Forelimb muscle (tissue), 1 donor: ENCODE measurements around the gene CD4. TPM values are rescaled to one million over a fixed set of nuclear protein-coding genes. Genes with fewer than 3 reads are reported as not detected.

Experiments used
- DNase-seq: peaks from one replicate; pipeline ENCODE4 v3.0.0-alpha.2; 2013; ENCODE audit warnings: low read depth
- polyA plus RNA-seq: library from polyadenylated mRNA; unstranded; fragments of 120-200 nt; gene quantifications from one replicate; pipeline ENCODE4 v1.2.1, GENCODE V29; 2013; ENCODE audit not compliant: insufficient read length

Gene CD4
- polyA plus RNA-seq, 1 donor: 5.6 TPM

GRCh38 chr12:6778217-6778573, 11.1 kb upstream of the CD4 start:
- DNase-seq: no peak

GRCh38 chr12:6778574-6779550, 10.5 kb upstream of the CD4 start:
- peak; percentile 87 for DNase-seq

- no peak for DNase-seq
Observed at GRCh38 chr12:6779708-6780432, 9.5 kb upstream of the CD4 start.

GRCh38 chr12:6780573-6780972, 8.8 kb upstream of the CD4 start:
- DNase-seq: no peak

GRCh38 chr12:6782119-6782518, 7.2 kb upstream of the CD4 start:
- no peak for DNase-seq

- no peak for DNase-seq
Observed at GRCh38 chr12:6782850-6783566, 6.3 kb upstream of the CD4 start.

- DNase-seq: no peak
Observed at GRCh38 chr12:6783828-6784227, 5.5 kb upstream of the CD4 start.

GRCh38 chr12:6784296-6784695, 5.0 kb upstream of the CD4 start:
- no peak for DNase-seq

- DNase-seq: no peak
Observed at GRCh38 chr12:6784761-6785160, 4.6 kb upstream of the CD4 start.

GRCh38 chr12:6786416-6787094, 2.8 kb upstream of the CD4 start:
- no peak for DNase-seq

- no peak for DNase-seq
Observed at GRCh38 chr12:6787309-6787708, 2.0 kb upstream of the CD4 start.

GRCh38 chr12:6790496-6791150, 1.3 kb downstream of the CD4 start:
- no peak for DNase-seq

- DNase-seq: no peak
Observed at GRCh38 chr12:6791931-6792520, 2.7 kb downstream of the CD4 start.

- no peak for DNase-seq
Observed at GRCh38 chr12:6792522-6793201, 3.3 kb downstream of the CD4 start.

GRCh38 chr12:6795088-6795487, 5.8 kb downstream of the CD4 start:
- DNase-seq: no peak

- no peak for DNase-seq
Observed at GRCh38 chr12:6796576-6796975, 7.2 kb downstream of the CD4 start.

GRCh38 chr12:6799147-6799546, 9.8 kb downstream of the CD4 start:
- no peak for DNase-seq

- DNase-seq: no peak
Observed at GRCh38 chr12:6807170-6807569, 17.8 kb downstream of the CD4 start.

GRCh38 chr12:6809056-6809455, 19.7 kb downstream of the CD4 start:
- no peak for DNase-seq

GRCh38 chr12:6810758-6811157, 21.4 kb downstream of the CD4 start:
- DNase-seq: no peak
